ENCODE measurements around the gene SETD1B. TPM values are rescaled to one million over a fixed set of nuclear protein-coding genes. Genes with fewer than 3 reads are reported as not detected.
"Not testable (repeated sequence)": the region's sequence is repeated elsewhere in the genome, so short reads cannot be mapped to it uniquely, and the experiment has no call there.

Gene SETD1B
- 10 to 100 TPM in 2 of 3 donors, 1 to 10 TPM in 1; 5.7 to 11.1 (median 10.6) TPM for polyA plus RNA-seq

- peak within 1 kb of the TSS; percentile 95 for H3K27ac ChIP-seq (ENCODE audit: low read depth, low read length)
- WGBS, 3 donors: 0 to 1% (median 1%) methylated on average over 32 to 74 of the region's 74 CpGs
Observed at GRCh38 chr12:121803861-121804416, at the start of gene SETD1B. SETD1B (plus strand) TSS chr12:121804009; CDS start chr12:121804738, 729 bp downstream.

- H3K27ac ChIP-seq (ENCODE audit: low read depth, low read length): no peak overlapping the region
- 82 to 94% (median 90%) methylated on average over 11 of the region's 11 CpGs for whole genome bisulfite sequencing, 3 donors
Observed at GRCh38 chr12:121754836-121755235, 49.0 kb upstream of the SETD1B start.

GRCh38 chr12:121755591-121755990 is 48.2 kb upstream of the SETD1B start:
- WGBS, 3 donors: 94 to 95% (median 94%) methylated on average over 3 of the region's 3 CpGs

GRCh38 chr12:121758536-121758935 is 45.3 kb upstream of the SETD1B start:
- H3K27ac ChIP-seq (ENCODE audit: low read depth, low read length): not testable (repeated sequence)
- WGBS, 3 donors: 96 to 99% (median 97%) methylated on average over 13 to 22 of the region's 22 CpGs

More at GRCh38 chr12:121755591-121755990, 48.2 kb upstream of the SETD1B start:
- H3K27ac ChIP-seq (ENCODE audit: low read depth, low read length): no peak overlapping the region

GRCh38 chr12:121762269-121762668 is 41.5 kb upstream of the SETD1B start:
- H3K27ac ChIP-seq (ENCODE audit: low read depth, low read length): no peak overlapping the region
- WGBS, 3 donors: 82 to 87% (median 85%) methylated on average over 6 of the region's 6 CpGs

- 85 to 93% (median 92%) methylated on average over 3 of the region's 3 CpGs for WGBS, 3 donors
- no peak overlapping the region for H3K27ac ChIP-seq (ENCODE audit: low read depth, low read length)
Observed at GRCh38 chr12:121764808-121765207, 39.0 kb upstream of the SETD1B start.

- WGBS, 3 donors: 69 to 85% (median 72%) methylated on average over 5 of the region's 5 CpGs
- no peak overlapping the region for H3K27ac ChIP-seq (ENCODE audit: low read depth, low read length)
Observed at GRCh38 chr12:121765573-121765972, 38.2 kb upstream of the SETD1B start.

GRCh38 chr12:121766290-121767039 is 37.3 kb upstream of the SETD1B start:
- 92 to 95% (median 94%) methylated on average over 5 of the region's 5 CpGs for WGBS, 3 donors
- H3K27ac ChIP-seq (ENCODE audit: low read depth, low read length): no peak overlapping the region

GRCh38 chr12:121767525-121768016 is 36.2 kb upstream of the SETD1B start:
- 43 to 63% (median 61%) methylated on average over 10 of the region's 10 CpGs for WGBS, 3 donors
- H3K27ac ChIP-seq (ENCODE audit: low read depth, low read length): no peak overlapping the region

GRCh38 chr12:121769297-121769830 is 34.4 kb upstream of the SETD1B start:
- 89 to 93% (median 91%) methylated on average over 9 of the region's 9 CpGs for WGBS, 3 donors
- no peak overlapping the region for H3K27ac ChIP-seq (ENCODE audit: low read depth, low read length)

- H3K27ac ChIP-seq (ENCODE audit: low read depth, low read length): no peak overlapping the region
Observed at GRCh38 chr12:121769831-121770301, 33.9 kb upstream of the SETD1B start.

GRCh38 chr12:121770388-121770787 is 33.4 kb upstream of the SETD1B start:
- 78 to 87% (median 84%) methylated on average over 9 of the region's 9 CpGs for WGBS, 3 donors
- no peak overlapping the region for H3K27ac ChIP-seq (ENCODE audit: low read depth, low read length)

More at GRCh38 chr12:121769831-121770301, 33.9 kb upstream of the SETD1B start:
- WGBS, 3 donors: 48 to 72% (median 69%) methylated on average over 11 of the region's 11 CpGs

- no peak overlapping the region for H3K27ac ChIP-seq (ENCODE audit: low read depth, low read length)
- WGBS, 3 donors: 79 to 89% (median 82%) methylated on average over 25 of the region's 25 CpGs
Observed at GRCh38 chr12:121770813-121771625, 32.8 kb upstream of the SETD1B start.

GRCh38 chr12:121773011-121773777 is 30.6 kb upstream of the SETD1B start:
- no peak overlapping the region for H3K27ac ChIP-seq (ENCODE audit: low read depth, low read length)
- 36 to 48% (median 45%) methylated on average over 14 of the region's 14 CpGs for WGBS, 3 donors

- WGBS, 3 donors: 77 to 85% (median 79%) methylated on average over 14 of the region's 14 CpGs
Observed at GRCh38 chr12:121774968-121775474, 28.8 kb upstream of the SETD1B start.

GRCh38 chr12:121775501-121775900 is 28.3 kb upstream of the SETD1B start:
- no peak overlapping the region for H3K27ac ChIP-seq (ENCODE audit: low read depth, low read length)
- WGBS, 3 donors: 83 to 86% (median 84%) methylated on average over 16 of the region's 16 CpGs

More at GRCh38 chr12:121774968-121775474, 28.8 kb upstream of the SETD1B start:
- H3K27ac ChIP-seq (ENCODE audit: low read depth, low read length): no peak overlapping the region

All from adipose tissue (tissue), 3 donors.